Adrenal gland (tissue), 12 donors: ENCODE results near the gene COPS6. TPM values are rescaled to one million over a fixed set of nuclear protein-coding genes. Genes with fewer than 3 reads are reported as not detected.

Experiments
- DNase-seq, 7 donors: peaks; one replicate each; pipeline ENCODE4 v3.0.0-alpha.2; 2019 to 2020
- H3K27ac ChIP-seq, 5 donors: fragments of 200-600 bp; sonication (generic) in 4 of 5; 1 replicate in 3 of 5; 2 replicates in 2 of 5; pipeline versions ENCODE4 v1.5.1 to v1.8.0; 2016 to 2020; ENCODE audit warnings: mild to moderate bottlenecking in 1 of 5
- H3K27me3 ChIP-seq: fragments of 200-600 bp; 2 replicates; pipeline ENCODE4 v1.8.0; 2021
- H3K36me3 ChIP-seq, 2 donors: fragments of 200-600 bp; replicated peaks in 1 of 2; 1 replicate in 1 of 2; 2 replicates in 1 of 2; pipeline versions ENCODE4 v1.5.1 to v1.8.0; 2018 to 2022
- H3K4me1 ChIP-seq, 2 donors: fragments of 200-600 bp; replicated peaks in 1 of 2; 1 replicate in 1 of 2; 2 replicates in 1 of 2; pipeline versions ENCODE4 v1.5.1 to v1.8.0; 2018 to 2021
- H3K4me3 ChIP-seq, 4 donors: fragments of 200-600 bp; sonication (generic) in 3 of 4; one replicate each; pipeline ENCODE4 v1.5.1; 2016 to 2018
- H3K9me3 ChIP-seq, 3 donors: fragments of 200-600 bp; sonication (generic) in 1 of 3; replicated peaks in 1 of 3; 1 replicate in 2 of 3; 2 replicates in 1 of 3; pipeline versions ENCODE4 v1.5.1 to v1.8.0; 2016 to 2021
- POLR2A ChIP-seq, 2 donors: fragments of 450-650 bp; IDR thresholded peaks; one replicate each; pipeline ENCODE4 v1.6.1; 2017; ENCODE audit warnings: antibody characterized with exemption in 2 of 2, mild to moderate bottlenecking in 2 of 2, moderate library complexity in 1 of 2
- WGBS, 4 donors: extraction: QIAGEN DNeasy Blood & Tissue Kit in 2 of 4; methylation state at CpG; one replicate each; pipeline versions ENCODE4 v1.1.5 to v1.1.7; 2013 to 2017; 5-methylcytosine and 5-hydroxymethylcytosine counted together
- intact Hi-C, 2 donors: fragments of 100-400 bp; cut with DNase I; formaldehyde crosslinking; loops; one replicate each; pipeline versions ENCODE4 v1.14.1 to v1.15.0; 2022 to 2023
- polyA plus RNA-seq, 3 donors: library from polyadenylated mRNA; stranded (reverse); fragments of 200-250 nt in 2 of 3; fragments of 350-450 nt in 1 of 3; fragmentation: Illumina TruSeq in 1 of 3; extraction: RNeasy Lipid Tissue Mini Kit (QIAGEN cat#74804) in 1 of 3; gene quantifications; one replicate each; pipeline ENCODE4 v1.2.3, GENCODE V29; 2013 to 2014
- total RNA-seq, 9 donors: library from RNA; depleted of rRNA in 4 of 9; stranded (reverse); fragments of >200 nt in 4 of 9; fragments of 120-200 nt in 1 of 9; fragmentation: NEBNext Ultra II Directional in 1 of 9; extraction: Animal tissue kit (Norgen Biotek cat#: 25700) in 1 of 9; gene quantifications; one replicate each; pipeline versions ENCODE4 v1.1.0 to v1.2.4, GENCODE V29; 2013 to 2023
- TF ChIP-seq, protein P1 (sequence below), 6 experiments: fragments of 450-650 bp in 4 of 6; fragments of 200-600 bp in 2 of 6; sonication (generic) in 1 of 6; IDR thresholded peaks; 1 replicate in 5 of 6; 2 replicates in 1 of 6; pipeline versions ENCODE4 v1.5.1 to v1.8.0; 2016 to 2021; ENCODE audit warnings: antibody characterized with exemption in 6 of 6, mild to moderate bottlenecking in 2 of 6, moderate library complexity in 1 of 6
- donor health status: healthy with polysubstance abuse.
- donor health status: Bipolar disorder and iron deficiency.
- donor health status: DM: yes; HTN: yes; CAD: no.
- donor health status: DM: no; HTN: no; CAD: no.
- donor health status: DM: no; HTN: no; CAD: no.
- donor health status: DM: yes; HTN: yes; CAD: no.

The COPS6 gene
- total and polyA plus RNA-seq, 12 donors = 25.5 to 194 (median 108) TPM

DNA sequence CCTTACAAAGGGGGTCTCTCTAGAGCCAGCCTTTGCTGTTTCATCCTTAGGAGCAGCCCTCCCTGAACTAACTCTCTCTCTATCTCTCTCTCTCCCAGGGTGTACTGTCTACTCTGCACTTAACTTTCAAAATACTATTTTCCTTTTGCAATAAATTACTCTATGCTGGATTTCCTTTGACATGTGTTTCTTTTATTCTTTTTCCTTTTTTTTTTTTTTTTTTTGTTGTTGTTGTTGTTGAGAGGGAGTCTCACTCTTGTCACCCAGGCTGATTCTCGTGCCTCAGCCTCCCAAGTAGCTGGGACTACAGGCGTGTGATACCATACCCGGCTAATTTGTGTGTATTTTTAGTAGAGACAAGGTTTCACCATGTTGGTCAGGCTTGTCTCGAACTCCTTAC, 5.8 kb upstream of the COPS6 start:
- intact Hi-C loops = no loop called here
- no peak for DNase-seq
- peak overlapping the region in 2 of 5 donors; percentile 79 to 94 for H3K27ac ChIP-seq

GRCh38 chr7:100085515-100085914, 3.3 kb upstream of the COPS6 start:
- intact Hi-C loops = no loop called here

More for the DNA sequence above, 5.8 kb upstream of the COPS6 start:
- H3K4me3 ChIP-seq = no peak overlapping the region
- peaks cover 16 to 37% of the 10 kb centered on the region in 2 donors for H3K4me1 ChIP-seq
- peaks cover 0 to 6% of the 10 kb centered on the region in 2 donors for H3K36me3 ChIP-seq
- TF ChIP-seq, protein P1, sequence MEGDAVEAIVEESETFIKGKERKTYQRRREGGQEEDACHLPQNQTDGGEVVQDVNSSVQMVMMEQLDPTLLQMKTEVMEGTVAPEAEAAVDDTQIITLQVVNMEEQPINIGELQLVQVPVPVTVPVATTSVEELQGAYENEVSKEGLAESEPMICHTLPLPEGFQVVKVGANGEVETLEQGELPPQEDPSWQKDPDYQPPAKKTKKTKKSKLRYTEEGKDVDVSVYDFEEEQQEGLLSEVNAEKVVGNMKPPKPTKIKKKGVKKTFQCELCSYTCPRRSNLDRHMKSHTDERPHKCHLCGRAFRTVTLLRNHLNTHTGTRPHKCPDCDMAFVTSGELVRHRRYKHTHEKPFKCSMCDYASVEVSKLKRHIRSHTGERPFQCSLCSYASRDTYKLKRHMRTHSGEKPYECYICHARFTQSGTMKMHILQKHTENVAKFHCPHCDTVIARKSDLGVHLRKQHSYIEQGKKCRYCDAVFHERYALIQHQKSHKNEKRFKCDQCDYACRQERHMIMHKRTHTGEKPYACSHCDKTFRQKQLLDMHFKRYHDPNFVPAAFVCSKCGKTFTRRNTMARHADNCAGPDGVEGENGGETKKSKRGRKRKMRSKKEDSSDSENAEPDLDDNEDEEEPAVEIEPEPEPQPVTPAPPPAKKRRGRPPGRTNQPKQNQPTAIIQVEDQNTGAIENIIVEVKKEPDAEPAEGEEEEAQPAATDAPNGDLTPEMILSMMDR (IDR thresholded peaks at IDR 0.05) = no peak
- no peak for TF ChIP-seq POLR2A (IDR thresholded peaks at IDR 0.05)
- no peaks in the 10 kb centered on the region for H3K9me3 ChIP-seq
- 61 to 67% (median 65%) methylated on average over 4 of the region's 4 CpGs for WGBS, 4 donors
- H3K27me3 ChIP-seq = no peaks in the 10 kb centered on the region

DNA sequence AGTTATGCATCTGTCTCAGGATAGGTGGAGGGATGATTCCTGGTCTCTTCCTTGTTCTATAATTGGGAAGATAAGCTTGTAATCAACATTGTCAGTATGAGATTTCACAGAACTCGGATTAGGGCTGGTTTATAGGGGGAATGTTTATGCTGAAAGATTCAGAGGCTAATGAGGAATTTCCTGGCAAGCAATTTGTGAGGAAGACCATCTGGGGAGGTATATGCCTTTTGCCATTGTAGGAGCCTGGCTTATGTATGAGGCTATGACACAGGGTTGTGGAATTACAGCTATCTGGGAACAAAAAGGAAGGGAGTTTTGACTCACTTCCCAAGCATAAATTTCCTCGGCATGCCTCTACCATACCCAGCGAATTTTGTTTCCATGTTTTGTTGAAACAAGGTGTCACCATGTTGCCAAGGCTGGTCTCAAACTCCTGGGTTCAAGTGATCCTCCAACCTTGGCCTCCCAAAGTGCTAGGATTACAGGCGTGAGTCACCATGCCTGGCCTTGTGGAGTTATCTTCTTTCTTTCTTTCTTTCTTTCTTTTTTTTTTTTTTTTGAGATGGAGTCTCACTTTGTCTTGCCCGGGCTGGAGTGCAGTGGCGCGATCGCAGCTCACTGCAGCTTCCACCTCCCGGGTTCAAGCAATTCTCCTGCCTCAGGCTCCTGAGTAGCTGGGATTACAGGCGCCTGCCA, 1.6 kb upstream of the COPS6 start:
- H3K27ac ChIP-seq = peak overlapping the region in 2 of 5 donors; percentile 26 to 46
- TF ChIP-seq POLR2A (IDR thresholded peaks at IDR 0.05) = no peak
- TF ChIP-seq, protein P1 (IDR thresholded peaks at IDR 0.05) = no peak
- intact Hi-C loops = no loop called here
- peak in 2 of 7 donors; percentile 50 to 56 for DNase-seq
- no peaks in the 10 kb centered on the region for H3K27me3 ChIP-seq
- peaks cover 12 to 34% of the 10 kb centered on the region in 2 donors for H3K4me1 ChIP-seq
- peaks cover 0 to 18% of the 10 kb centered on the region in 2 donors for H3K36me3 ChIP-seq
- H3K4me3 ChIP-seq = no peak overlapping the region
- 54 to 71% (median 60%) methylated on average over 10 of the region's 10 CpGs for WGBS, 4 donors
- H3K9me3 ChIP-seq = no peaks in the 10 kb centered on the region

More at GRCh38 chr7:100085515-100085914, 3.3 kb upstream of the COPS6 start:
- 39 to 64% (median 54%) methylated on average over 3 of the region's 3 CpGs for WGBS, 4 donors
- no peak overlapping the region for H3K4me3 ChIP-seq
- H3K27ac ChIP-seq = no peak overlapping the region
- no peak for TF ChIP-seq POLR2A (IDR thresholded peaks at IDR 0.05)
- TF ChIP-seq, protein P1 (IDR thresholded peaks at IDR 0.05) = no peak
- no peak for DNase-seq
- peaks cover 0 to 1% of the 10 kb centered on the region in 2 donors for H3K36me3 ChIP-seq
- no peaks in the 10 kb centered on the region for H3K27me3 ChIP-seq
- H3K9me3 ChIP-seq = no peaks in the 10 kb centered on the region
- peaks cover 21 to 41% of the 10 kb centered on the region in 2 donors for H3K4me1 ChIP-seq

- Histone ChIP-seq H3K36me3 (peaks cover 0 to 28% of the 10 kb centered on the region in 2 donors), H3K4me1 (peaks cover 9 to 27% of the 10 kb centered on the region in 2 donors), H3K27me3 (no peaks in the 10 kb centered on the region), H3K9me3 (no peaks in the 10 kb centered on the region), H3K4me3 (peak overlapping the region in 2 of 4 donors; percentile 80 to 83), H3K27ac (peak overlapping the region in 4 of 5 donors; percentile 72 to 88 (median 82))
- TF ChIP-seq POLR2A (IDR thresholded peaks at IDR 0.05) = no peak
- TF ChIP-seq, protein P1 (IDR thresholded peaks at IDR 0.05) = no peak
- no peak for DNase-seq
- WGBS, 4 donors = 76 to 81% (median 79%) methylated on average over 9 to 11 of the region's 11 CpGs
- intact Hi-C loops = no loop called here
These were observed 611 bp upstream of the COPS6 start for GRCh38 chr7:100088095-100088620.
